Thoracic aorta (tissue), 2 donors: ENCODE measurements around the gene FCER2. TPM values are rescaled to one million over a fixed set of nuclear protein-coding genes. Genes with fewer than 3 reads are reported as not detected.

ENCODE experiments used
- ATAC-seq: fragments of 150-250 bp; one replicate; pipeline ENCODE4 v1.8.0; 2017; ENCODE audit warnings: low read depth; ENCODE audit not compliant: insufficient number of reproducible peaks, low FRiP score
- DNase-seq: peaks from one replicate; pipeline ENCODE4 v3.0.0-alpha.2; 2020; ENCODE audit warnings: low spot score
- H3K27ac ChIP-seq, 2 donors: fragments of 200-600 bp; sonication (generic); 1 replicate in 1 of 2; 2 replicates in 1 of 2; pipeline ENCODE4 v1.5.1; 2016; ENCODE audit warnings: mild to moderate bottlenecking in 2 of 2, moderate library complexity in 2 of 2
- H3K27me3 ChIP-seq: fragments of 200-600 bp; sonication (generic); replicated peaks from 2 replicates; pipeline ENCODE4 v1.6.0; 2016; ENCODE audit warnings: mild to moderate bottlenecking; ENCODE audit not compliant: insufficient read depth
- H3K36me3 ChIP-seq: fragments of 200-600 bp; sonication (generic); one replicate; pipeline ENCODE4 v1.5.1; 2016
- H3K4me1 ChIP-seq, 2 donors: fragments of 200-600 bp; sonication (generic); 1 replicate in 1 of 2; 2 replicates in 1 of 2; pipeline versions ENCODE4 v1.5.1 to v1.6.0; 2016; ENCODE audit warnings: low read depth in 2 of 2, mild to moderate bottlenecking in 1 of 2; ENCODE audit not compliant: control insufficient read depth in 1 of 2
- H3K4me3 ChIP-seq: fragments of 200-600 bp; sonication (generic); 2 replicates; pipeline ENCODE4 v1.5.1; 2016; ENCODE audit warnings: mild to moderate bottlenecking
- H3K9me3 ChIP-seq: fragments of 200-600 bp; sonication (generic); 2 replicates; pipeline ENCODE4 v1.5.1; 2016
- total RNA-seq, 2 donors: library from RNA; depleted of rRNA; stranded (reverse); fragments of >200 nt; gene quantifications; one replicate each; pipeline versions ENCODE4 v1.1.0 to v1.2.3, GENCODE V29; 2016
- TF ChIP-seq, protein P1 (sequence below): fragments of 200-600 bp; sonication (generic); IDR thresholded peaks from one replicate; pipeline ENCODE4 v1.5.1; 2019; ENCODE audit warnings: antibody characterized with exemption

Gene FCER2
- total RNA-seq, 2 donors from 2014 or later: 1.4 to 1.5 TPM

DNA sequence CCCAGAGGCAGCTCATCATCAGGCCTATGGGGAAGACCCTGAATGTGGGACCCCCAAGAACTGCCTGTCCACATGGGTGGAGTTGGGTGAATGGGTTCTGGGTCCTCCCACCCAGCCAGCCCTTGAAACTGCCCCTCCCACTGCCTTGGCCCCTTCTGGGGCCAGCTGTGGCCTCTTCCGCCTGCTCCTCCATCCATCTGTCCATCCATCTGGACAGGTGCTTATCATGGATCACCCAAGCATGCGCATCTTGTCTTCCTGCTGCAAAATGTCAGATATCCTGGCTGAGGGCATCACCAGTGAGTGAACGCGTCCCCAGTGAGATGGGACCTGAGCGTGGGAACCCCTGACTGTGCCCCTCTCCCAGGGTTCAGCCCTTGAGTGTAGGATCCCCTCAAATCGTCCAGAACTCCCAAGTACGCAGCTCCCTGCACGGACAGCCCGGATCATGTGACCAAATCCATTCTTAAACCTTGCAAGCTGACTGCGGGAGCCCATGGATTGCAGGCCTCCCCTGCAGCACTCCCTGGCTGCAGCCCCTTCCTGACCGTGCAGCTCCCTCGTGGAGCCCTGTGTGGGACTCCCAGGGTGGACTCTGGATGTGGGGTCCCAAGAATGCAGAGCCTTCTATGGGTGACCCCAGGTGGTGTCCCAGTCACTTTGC, 63.0 kb downstream of the FCER2 start:
- DNase-seq (no peak), ATAC-seq (no peak)
- no peaks in the 10 kb centered on the region for H3K4me1 ChIP-seq
- H3K27ac ChIP-seq: no peak overlapping the region
- H3K27me3 ChIP-seq: no peaks in the 10 kb centered on the region
- no peak overlapping the region for H3K4me3 ChIP-seq
- no peaks in the 10 kb centered on the region for H3K36me3 ChIP-seq
- TF ChIP-seq, protein P1, sequence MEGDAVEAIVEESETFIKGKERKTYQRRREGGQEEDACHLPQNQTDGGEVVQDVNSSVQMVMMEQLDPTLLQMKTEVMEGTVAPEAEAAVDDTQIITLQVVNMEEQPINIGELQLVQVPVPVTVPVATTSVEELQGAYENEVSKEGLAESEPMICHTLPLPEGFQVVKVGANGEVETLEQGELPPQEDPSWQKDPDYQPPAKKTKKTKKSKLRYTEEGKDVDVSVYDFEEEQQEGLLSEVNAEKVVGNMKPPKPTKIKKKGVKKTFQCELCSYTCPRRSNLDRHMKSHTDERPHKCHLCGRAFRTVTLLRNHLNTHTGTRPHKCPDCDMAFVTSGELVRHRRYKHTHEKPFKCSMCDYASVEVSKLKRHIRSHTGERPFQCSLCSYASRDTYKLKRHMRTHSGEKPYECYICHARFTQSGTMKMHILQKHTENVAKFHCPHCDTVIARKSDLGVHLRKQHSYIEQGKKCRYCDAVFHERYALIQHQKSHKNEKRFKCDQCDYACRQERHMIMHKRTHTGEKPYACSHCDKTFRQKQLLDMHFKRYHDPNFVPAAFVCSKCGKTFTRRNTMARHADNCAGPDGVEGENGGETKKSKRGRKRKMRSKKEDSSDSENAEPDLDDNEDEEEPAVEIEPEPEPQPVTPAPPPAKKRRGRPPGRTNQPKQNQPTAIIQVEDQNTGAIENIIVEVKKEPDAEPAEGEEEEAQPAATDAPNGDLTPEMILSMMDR: no peak
- H3K9me3 ChIP-seq: no peaks in the 10 kb centered on the region

Other genes starting within 250 kb of the FCER2 start
- under 1 TPM in 1 of 2 donors, not detected in 1; 0.63 TPM for gene PEX11G, start 213.1 kb downstream of the FCER2 start, total RNA-seq
- 10 to 100 TPM; 44.5 to 88.9 TPM for gene ZNF358, start 186.0 kb downstream of the FCER2 start, total RNA-seq
- 10 to 100 TPM; 19.6 to 34.8 TPM for gene MCOLN1, start 179.5 kb downstream of the FCER2 start, total RNA-seq
- gene PNPLA6, start 166.4 kb downstream of the FCER2 start, total RNA-seq: 100 to 1,000 TPM; 128 to 143 TPM
- gene CAMSAP3, start 106.3 kb downstream of the FCER2 start, total RNA-seq: under 1 TPM in 1 of 2 donors, not detected in 1; 0.85 TPM
- gene XAB2, start 72.6 kb downstream of the FCER2 start, total RNA-seq: 10 to 100 TPM; 34.1 to 40.6 TPM
- 10 to 100 TPM in 1 of 2 donors, 1 to 10 TPM in 1; 4.5 to 11.9 TPM for gene PET100, start 72.3 kb downstream of the FCER2 start, total RNA-seq
- not detected for gene PCP2, start 68.4 kb downstream of the FCER2 start, total RNA-seq
- gene STXBP2, start 65.0 kb downstream of the FCER2 start, total RNA-seq: 10 to 100 TPM; 20.2 to 23.4 TPM
- gene RETN, start 33.1 kb downstream of the FCER2 start, total RNA-seq: not detected
- under 1 TPM in 1 of 2 donors, not detected in 1; 0.92 TPM for gene MCEMP1, start 25.0 kb downstream of the FCER2 start, total RNA-seq
- 10 to 100 TPM; 69.8 to 70.0 TPM for gene TRAPPC5, start 21.3 kb downstream of the FCER2 start, total RNA-seq
- gene CLEC4G, start 30.0 kb upstream of the FCER2 start, total RNA-seq: 1 to 10 TPM in 1 of 2 donors, under 1 TPM in 1; 0.49 to 6.2 TPM
- gene CD209, start 45.4 kb upstream of the FCER2 start, total RNA-seq: 10 to 100 TPM in 1 of 2 donors, 1 to 10 TPM in 1; 6.8 to 14.2 TPM
- not detected for gene CLEC4M, start 61.1 kb upstream of the FCER2 start, total RNA-seq
- gene EVI5L, start 128.1 kb upstream of the FCER2 start, total RNA-seq: 10 to 100 TPM; 12.1 to 16.8 TPM
- not detected for gene PRR36, start 172.3 kb upstream of the FCER2 start, total RNA-seq
- gene LRRC8E, start 186.4 kb upstream of the FCER2 start, total RNA-seq: under 1 TPM in 1 of 2 donors, not detected in 1; 0.14 TPM
- 10 to 100 TPM; 15.2 to 16.9 TPM for gene MAP2K7, start 201.7 kb upstream of the FCER2 start, total RNA-seq
- not detected for gene TGFBR3L, start 212.7 kb upstream of the FCER2 start, total RNA-seq
- gene SNAPC2, start 218.2 kb upstream of the FCER2 start, total RNA-seq: 10 to 100 TPM; 13.3 to 26.1 TPM
- gene CTXN1, start 224.0 kb upstream of the FCER2 start, total RNA-seq: under 1 TPM in 1 of 2 donors, not detected in 1; 0.54 TPM
- 10 to 100 TPM; 51.2 to 77.6 TPM for gene TIMM44, start 241.5 kb upstream of the FCER2 start, total RNA-seq